A549 (cell line): ENCODE data around the gene BCL2L2. TPM values are rescaled to one million over a fixed set of nuclear protein-coding genes. Genes with fewer than 3 reads are reported as not detected.

Source experiments
- ATAC-seq, 2 experiments: fragments of 200-7000 bp in 1 of 2; fragments of >200 bp in 1 of 2; cut with Nextera tagmentation in 1 of 2; cut with Tn5 transposase in 1 of 2; 3 replicates each; pipeline versions ENCODE4 v1.8.0 to v1.9.1; 2018 to 2020; ENCODE audit warnings: mild to moderate bottlenecking in 1 of 2, moderate library complexity in 1 of 2
- CTCF ChIA-PET: fragments of 300-600 bp; sonication (Branson Sonifier 250); formaldehyde crosslinking; extraction: SDS; loops from one replicate; lab custom pipeline; 2021; ENCODE audit warnings: antibody characterized with exemption, inconsistent platforms; lab: Yijun Ruan, JAX
- POLR2A ChIA-PET: fragments of 350-600 bp; formaldehyde crosslinking; extraction: SDS; loops from one replicate; lab custom pipeline; 2021; ENCODE audit warnings: antibody characterized with exemption, inconsistent platforms; lab: Yijun Ruan, JAX
- DNase-seq, 2 experiments: peaks; one replicate each; pipeline versions ENCODE4 v3.0.0 to v3.0.0-alpha.2; 2011 to 2016; ENCODE audit warnings: low read depth in 1 of 2, low spot score in 1 of 2
- FAIRE-seq: peaks from 2 replicates; lab custom pipeline; 2011; peaks lifted over from hg19 to GRCh38; lab: Jason Lieb, UNC
- H3K27ac ChIP-seq, 2 experiments: fragments of >200 bp; sonication (Bioruptor Twin); formaldehyde crosslinking; 3 replicates each; pipeline ENCODE4 v1.5.1; 2016 to 2017
- H3K4me1 ChIP-seq: fragments of >200 bp; sonication (Bioruptor Twin); formaldehyde crosslinking; 3 replicates; pipeline ENCODE4 v1.6.1; 2016
- H3K4me2 ChIP-seq: fragments of >200 bp; sonication (Bioruptor Twin); formaldehyde crosslinking; 3 replicates; pipeline ENCODE4 v1.6.1; 2016
- H3K4me3 ChIP-seq: fragments of >200 bp; sonication (Bioruptor Twin); formaldehyde crosslinking; 3 replicates; pipeline ENCODE4 v1.5.1; 2016
- H3K9me3 ChIP-seq: fragments of >200 bp; sonication (Bioruptor Twin); formaldehyde crosslinking; 3 replicates; pipeline ENCODE4 v1.6.1; 2016
- BHLHE40 ChIP-seq: IDR thresholded peaks from 2 replicates; pipeline ENCODE4 v1.6.1; 2012; ENCODE audit warnings: low read depth, low read length, inconsistent platforms
- CBX8 ChIP-seq: fragments of 200-600 bp; sonication (generic); IDR thresholded peaks from 2 replicates; pipeline ENCODE4 v1.6.1; 2016
- EHF ChIP-seq: fragments of 250-450 bp; sonication (Bioruptor Pico); IDR thresholded peaks from 2 replicates; pipeline ENCODE4 v1.5.0; 2020; ENCODE audit warnings: mild to moderate bottlenecking
- EHMT2 ChIP-seq: fragments of 200-600 bp; sonication (generic); IDR thresholded peaks from 2 replicates; pipeline ENCODE4 v1.6.1; 2016; ENCODE audit warnings: antibody characterized with exemption, low read depth, mild to moderate bottlenecking, moderate library complexity
- FOSB ChIP-seq: fragments of 250-450 bp; sonication (Bioruptor Pico); IDR thresholded peaks from 2 replicates; pipeline ENCODE4 v1.5.0; 2020; ENCODE audit warnings: mild to moderate bottlenecking, moderate library complexity
- HOXB13 ChIP-seq: fragments of 250-450 bp; sonication (Bioruptor Pico); IDR thresholded peaks from 2 replicates; pipeline ENCODE4 v1.5.0; 2020; ENCODE audit warnings: low read depth, mild to moderate bottlenecking, moderate library complexity
- JUNB ChIP-seq: fragments of >200 bp; sonication (Bioruptor Twin); formaldehyde crosslinking; IDR thresholded peaks from 2 replicates; pipeline ENCODE4 v1.6.1; 2016
- KDM1A ChIP-seq: fragments of 200-600 bp; sonication (generic); IDR thresholded peaks from 2 replicates; pipeline ENCODE4 v1.6.1; 2016; ENCODE audit warnings: low read depth, mild to moderate bottlenecking
- KDM5A ChIP-seq: fragments of 200-600 bp; sonication (generic); IDR thresholded peaks from 2 replicates; pipeline ENCODE4 v1.6.1; 2016; ENCODE audit warnings: antibody characterized with exemption, mild to moderate bottlenecking
- MAFK ChIP-seq: fragments of 450-650 bp; IDR thresholded peaks from 2 replicates; pipeline ENCODE4 v1.6.1; 2014; ENCODE audit not compliant: partially characterized antibody
- MAZ ChIP-seq: fragments of 150-350 bp; IDR thresholded peaks from 2 replicates; pipeline ENCODE4 v1.6.1; 2014; ENCODE audit warnings: antibody characterized with exemption, low read depth, low read length, borderline replicate concordance
- NPAS2 ChIP-seq: fragments of 250-450 bp; sonication (Bioruptor Pico); IDR thresholded peaks from 2 replicates; pipeline ENCODE4 v1.8.0; 2022; ENCODE audit warnings: mild to moderate bottlenecking, moderate library complexity, borderline replicate concordance
- NR3C1 ChIP-seq: fragments of >200 bp; sonication (Bioruptor Twin); formaldehyde crosslinking; IDR thresholded peaks from 3 replicates; pipeline ENCODE4 v1.6.1; 2017
- POLR2A ChIP-seq: IDR thresholded peaks from 2 replicates; pipeline ENCODE4 v1.6.1; 2012; ENCODE audit warnings: mild to moderate bottlenecking, low read length
- POLR2AphosphoS2 ChIP-seq: conservative IDR thresholded peaks from 2 replicates; pipeline ENCODE4 v1.6.1; 2012; ENCODE audit warnings: low read length, improper control_type of control experiment, inconsistent platforms
- SMC3 ChIP-seq: fragments of >200 bp; sonication (Bioruptor Twin); formaldehyde crosslinking; IDR thresholded peaks from 3 replicates; pipeline ENCODE4 v1.6.1; 2018; ENCODE audit warnings: inconsistent platforms
- USF2 ChIP-seq: fragments of 450-650 bp; IDR thresholded peaks from 2 replicates; pipeline ENCODE4 v1.6.1; 2014; ENCODE audit warnings: antibody characterized with exemption
- ZFP36 ChIP-seq: fragments of 450-650 bp; IDR thresholded peaks from 2 replicates; pipeline ENCODE4 v1.6.1; 2014; ENCODE audit warnings: borderline replicate concordance; ENCODE audit not compliant: partially characterized antibody
- ZNF302 ChIP-seq: fragments of 250-450 bp; sonication (Bioruptor Pico); IDR thresholded peaks from 2 replicates; pipeline ENCODE4 v1.9.0; 2021; ENCODE audit warnings: inconsistent platforms, mild to moderate bottlenecking, moderate library complexity
- ZSCAN20 ChIP-seq: fragments of 250-450 bp; sonication (Bioruptor Pico); IDR thresholded peaks from 2 replicates; pipeline ENCODE4 v1.8.0; 2022; ENCODE audit warnings: mild to moderate bottlenecking, moderate library complexity
- WGBS: methylation state at CpG from one replicate; pipeline ENCODE4 v1.1.6; 2017; ENCODE audit errors: missing lambda C conversion rate; 5-methylcytosine and 5-hydroxymethylcytosine counted together
- polyA plus RNA-seq, 4 experiments: library from polyadenylated mRNA; depleted of rRNA in 3 of 4; stranded (reverse); fragments of >200 nt; fragmentation: RNase III in 1 of 4; extraction: RNeasy Plus Mini Kit Qiagen cat#74134 plus additional on column Dnase treatment in 1 of 4; gene quantifications; 2 replicates in 3 of 4; 3 replicates in 1 of 4; pipeline ENCODE4 v1.2.3, GENCODE V29; 2011 to 2017
- TF ChIP-seq, protein P1 (sequence below): fragments of 200-600 bp; sonication (generic); IDR thresholded peaks from 2 replicates; pipeline ENCODE4 v1.6.1; 2016; ENCODE audit warnings: antibody characterized with exemption, mild to moderate bottlenecking, moderate library complexity

BCL2L2 gene
- polyA plus RNA-seq, 2 of the 4 experiments (the other 2 are of a cell fraction): 17.8 to 25.4 TPM

- no peaks in the 10 kb centered on the region for H3K4me1 ChIP-seq
- no peak overlapping the region for H3K4me2 ChIP-seq
- POLR2A ChIA-PET: no interaction called here
- DNase-seq (no peak), FAIRE-seq (no peak), ATAC-seq (no peak)
- H3K4me3 ChIP-seq: no peak overlapping the region
- WGBS: 70% methylated on average over 4 of the region's 11 CpGs
- TF ChIP-seq CBX8: no peak
- no peak for TF ChIP-seq MAZ
- no peak for TF ChIP-seq KDM1A
- no peaks in the 10 kb centered on the region for H3K9me3 ChIP-seq
- CTCF ChIA-PET: interaction anchor here (1.2 to 9.6 kb wide), 3 partner anchors 12 to 32 kb away, joined by 6 to 80 read pairs (median 28); partner anchors contain the start of gene CMTM5
- H3K27ac ChIP-seq: no peak overlapping the region
These were observed 52.6 kb downstream of the BCL2L2 start for GRCh38 chr14:23359167-23359626.

GRCh38 chr14:23359722-23360447 is 53.3 kb downstream of the BCL2L2 start:
- TF ChIP-seq FOSB (no peak), SMC3 (no peak), NPAS2 (CRISPR knock-in tag) (no peak), KDM1A (no peak), NR3C1 (no peak), MAFK (no peak), ZNF302 (CRISPR knock-in tag) (no peak), HOXB13 (CRISPR knock-in tag) (no peak), EHF (CRISPR knock-in tag) (no peak), BHLHE40 (no peak), JUNB (no peak), POLR2A (no peak), USF2 (no peak), ZFP36 (no peak), POLR2AphosphoS2 (no peak), ZSCAN20 (CRISPR knock-in tag) (no peak), EHMT2 (no peak), KDM5A (no peak)
- TF ChIP-seq, protein P1, sequence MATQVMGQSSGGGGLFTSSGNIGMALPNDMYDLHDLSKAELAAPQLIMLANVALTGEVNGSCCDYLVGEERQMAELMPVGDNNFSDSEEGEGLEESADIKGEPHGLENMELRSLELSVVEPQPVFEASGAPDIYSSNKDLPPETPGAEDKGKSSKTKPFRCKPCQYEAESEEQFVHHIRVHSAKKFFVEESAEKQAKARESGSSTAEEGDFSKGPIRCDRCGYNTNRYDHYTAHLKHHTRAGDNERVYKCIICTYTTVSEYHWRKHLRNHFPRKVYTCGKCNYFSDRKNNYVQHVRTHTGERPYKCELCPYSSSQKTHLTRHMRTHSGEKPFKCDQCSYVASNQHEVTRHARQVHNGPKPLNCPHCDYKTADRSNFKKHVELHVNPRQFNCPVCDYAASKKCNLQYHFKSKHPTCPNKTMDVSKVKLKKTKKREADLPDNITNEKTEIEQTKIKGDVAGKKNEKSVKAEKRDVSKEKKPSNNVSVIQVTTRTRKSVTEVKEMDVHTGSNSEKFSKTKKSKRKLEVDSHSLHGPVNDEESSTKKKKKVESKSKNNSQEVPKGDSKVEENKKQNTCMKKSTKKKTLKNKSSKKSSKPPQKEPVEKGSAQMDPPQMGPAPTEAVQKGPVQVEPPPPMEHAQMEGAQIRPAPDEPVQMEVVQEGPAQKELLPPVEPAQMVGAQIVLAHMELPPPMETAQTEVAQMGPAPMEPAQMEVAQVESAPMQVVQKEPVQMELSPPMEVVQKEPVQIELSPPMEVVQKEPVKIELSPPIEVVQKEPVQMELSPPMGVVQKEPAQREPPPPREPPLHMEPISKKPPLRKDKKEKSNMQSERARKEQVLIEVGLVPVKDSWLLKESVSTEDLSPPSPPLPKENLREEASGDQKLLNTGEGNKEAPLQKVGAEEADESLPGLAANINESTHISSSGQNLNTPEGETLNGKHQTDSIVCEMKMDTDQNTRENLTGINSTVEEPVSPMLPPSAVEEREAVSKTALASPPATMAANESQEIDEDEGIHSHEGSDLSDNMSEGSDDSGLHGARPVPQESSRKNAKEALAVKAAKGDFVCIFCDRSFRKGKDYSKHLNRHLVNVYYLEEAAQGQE: no peak
- POLR2A ChIA-PET: no interaction called here
- Histone ChIP-seq H3K27ac (no peak overlapping the region), H3K4me1 (no peaks in the 10 kb centered on the region), H3K9me3 (no peaks in the 10 kb centered on the region), H3K4me3 (no peak overlapping the region), H3K4me2 (no peak overlapping the region)
- FAIRE-seq (no peak), ATAC-seq (no peak; a peak in 1 of 6 replicates), DNase-seq (no peak)
- 48% methylated on average over 20 of the region's 22 CpGs for WGBS
- CTCF ChIA-PET: interaction anchor here (0.6 to 9.6 kb wide), 10 partner anchors 10 to 127 kb away, joined by 3 to 80 read pairs (median 4); partner anchors contain the start of gene CMTM5
